ENCODE results near the gene SPANXN5.
"Not testable (repeated sequence)": the region's sequence is repeated elsewhere in the genome, so short reads cannot be mapped to it uniquely, and the experiment has no call there.

SPANXN5 gene

GRCh38 chrX:52819788-52820187, 22.6 kb upstream of the SPANXN5 start:
- ATAC-seq (ENCODE audit: low read depth), result no peak
- no peak for DNase-seq (ENCODE audit: low spot score)
- no peaks in the 10 kb centered on the region for H3K27me3 ChIP-seq (ENCODE audit: insufficient read depth, poor library complexity, severe bottlenecking)
- H3K4me1 ChIP-seq (ENCODE audit: insufficient read depth, poor library complexity, severe bottlenecking), result no peaks in the 10 kb centered on the region
- no peak overlapping the region for H3K4me3 ChIP-seq (ENCODE audit: severe bottlenecking)
- H3K9me3 ChIP-seq (ENCODE audit: severe bottlenecking), result no peaks in the 10 kb centered on the region
- H3K36me3 ChIP-seq (ENCODE audit: low read depth), result no peaks in the 10 kb centered on the region
- H3K27ac ChIP-seq (ENCODE audit: poor library complexity, severe bottlenecking), result no peak overlapping the region
- TF ChIP-seq CTCF (IDR thresholded peaks at IDR 0.05; ENCODE audit: poor library complexity, severe bottlenecking), result no peak

- no peak within 1 kb of the TSS for H3K27ac ChIP-seq (ENCODE audit: poor library complexity, severe bottlenecking)
- no peaks in the 10 kb centered on the region for H3K4me1 ChIP-seq (ENCODE audit: insufficient read depth, poor library complexity, severe bottlenecking)
- no peak for DNase-seq (ENCODE audit: low spot score)
- ATAC-seq (ENCODE audit: low read depth), result no peak
- H3K9me3 ChIP-seq (ENCODE audit: severe bottlenecking), result no peaks in the 10 kb centered on the region
- TF ChIP-seq CTCF (IDR thresholded peaks at IDR 0.05; ENCODE audit: poor library complexity, severe bottlenecking), result no peak
- H3K4me3 ChIP-seq (ENCODE audit: severe bottlenecking), result no peak within 1 kb of the TSS
- H3K27me3 ChIP-seq (ENCODE audit: insufficient read depth, poor library complexity, severe bottlenecking), result no peaks in the 10 kb centered on the region
- no peaks in the 10 kb centered on the region for H3K36me3 ChIP-seq (ENCODE audit: low read depth)
Observed at GRCh38 chrX:52811065-52811625, 13.9 kb upstream of the SPANXN5 start, which contains the start of gene XAGE5. Gene XAGE5 (plus strand): TSS chrX:52811287. CDS start chrX:52812567, 1,280 bp downstream.

GRCh38 chrX:52804876-52805275, 7.6 kb upstream of the SPANXN5 start:
- ATAC-seq (ENCODE audit: low read depth); H3K27ac ChIP-seq (ENCODE audit: poor library complexity, severe bottlenecking); H3K4me1 ChIP-seq (ENCODE audit: insufficient read depth, poor library complexity, severe bottlenecking); H3K27me3 ChIP-seq (ENCODE audit: insufficient read depth, poor library complexity, severe bottlenecking); H3K9me3 ChIP-seq (ENCODE audit: severe bottlenecking); H3K36me3 ChIP-seq (ENCODE audit: low read depth); H3K4me3 ChIP-seq (ENCODE audit: severe bottlenecking); DNase-seq (ENCODE audit: low spot score): not testable (repeated sequence)

- H3K4me1 ChIP-seq (ENCODE audit: insufficient read depth, poor library complexity, severe bottlenecking); H3K36me3 ChIP-seq (ENCODE audit: low read depth); H3K9me3 ChIP-seq (ENCODE audit: severe bottlenecking); H3K27ac ChIP-seq (ENCODE audit: poor library complexity, severe bottlenecking); H3K4me3 ChIP-seq (ENCODE audit: severe bottlenecking); H3K27me3 ChIP-seq (ENCODE audit: insufficient read depth, poor library complexity, severe bottlenecking); ATAC-seq (ENCODE audit: low read depth); DNase-seq (ENCODE audit: low spot score): not testable (repeated sequence)
Observed at GRCh38 chrX:52773504-52773903, 23.7 kb downstream of the SPANXN5 start.

GRCh38 chrX:52765983-52766382, 31.2 kb downstream of the SPANXN5 start:
- not testable (repeated sequence) for H3K27me3 ChIP-seq (ENCODE audit: insufficient read depth, poor library complexity, severe bottlenecking); H3K36me3 ChIP-seq (ENCODE audit: low read depth); ATAC-seq (ENCODE audit: low read depth); H3K4me1 ChIP-seq (ENCODE audit: insufficient read depth, poor library complexity, severe bottlenecking); H3K9me3 ChIP-seq (ENCODE audit: severe bottlenecking); H3K4me3 ChIP-seq (ENCODE audit: severe bottlenecking); DNase-seq (ENCODE audit: low spot score); H3K27ac ChIP-seq (ENCODE audit: poor library complexity, severe bottlenecking)

- not testable (repeated sequence) for H3K9me3 ChIP-seq (ENCODE audit: severe bottlenecking); H3K27me3 ChIP-seq (ENCODE audit: insufficient read depth, poor library complexity, severe bottlenecking); H3K36me3 ChIP-seq (ENCODE audit: low read depth); ATAC-seq (ENCODE audit: low read depth); H3K27ac ChIP-seq (ENCODE audit: poor library complexity, severe bottlenecking); H3K4me1 ChIP-seq (ENCODE audit: insufficient read depth, poor library complexity, severe bottlenecking); H3K4me3 ChIP-seq (ENCODE audit: severe bottlenecking); DNase-seq (ENCODE audit: low spot score)
Observed at GRCh38 chrX:52750952-52751351, 46.3 kb downstream of the SPANXN5 start, which contains the start of gene SSX2B. Gene SSX2B (plus strand): TSS chrX:52751252. CDS start chrX:52752681, 1,429 bp downstream.

Data from RWPE2 (cell line).